GM12872 (cell line): Measurements from ENCODE around the gene MYOCOS.

Source experiments
- CTCF ChIP-seq: IDR thresholded peaks from 3 replicates; pipeline ENCODE4 v1.5.1; 2011; ENCODE audit warnings: low read depth, mild to moderate bottlenecking, low read length, moderate library complexity; ENCODE audit not compliant: insufficient read depth

The MYOCOS gene

GRCh38 chr1:171627020-171627419, 5.0 kb downstream of the MYOCOS start:
- TF ChIP-seq CTCF, result no peak

- TF ChIP-seq CTCF, result no peak
Measured at GRCh38 chr1:171628225-171628624, 6.2 kb downstream of the MYOCOS start.

GRCh38 chr1:171635661-171636060, 13.6 kb downstream of the MYOCOS start:
- no peak for TF ChIP-seq CTCF

- no peak for TF ChIP-seq CTCF
Measured at GRCh38 chr1:171636141-171636540, 14.1 kb downstream of the MYOCOS start.

- TF ChIP-seq CTCF, result no peak
Measured at GRCh38 chr1:171637928-171638576, 16.0 kb downstream of the MYOCOS start.

- no peak for TF ChIP-seq CTCF
Measured at GRCh38 chr1:171640225-171640624, 18.2 kb downstream of the MYOCOS start.

GRCh38 chr1:171641076-171641864, 19.2 kb downstream of the MYOCOS start:
- no peak for TF ChIP-seq CTCF
